Fibroblast of villous mesenchyme (primary cell): ENCODE measurements around the gene RHEB. TPM values are rescaled to one million over a fixed set of nuclear protein-coding genes. Genes with fewer than 3 reads are reported as not detected.

Source experiments
- DNase-seq: peaks from one replicate; pipeline ENCODE4 v3.0.0-alpha.2; 2010; ENCODE audit warnings: low read depth
- H3K4me3 ChIP-seq: 2 replicates; pipeline ENCODE4 v1.5.1; 2011; ENCODE audit warnings: low read depth, mild to moderate bottlenecking, low read length
- total RNA-seq: library from RNA; depleted of rRNA; stranded (reverse); fragments of >200 nt; gene quantifications from 2 replicates; pipeline ENCODE4 v1.2.3, GENCODE V29; 2012
- TF ChIP-seq, protein P1 (sequence below): IDR thresholded peaks from 2 replicates; pipeline ENCODE4 v1.5.1; 2012; ENCODE audit warnings: low read depth, mild to moderate bottlenecking, low read length; ENCODE audit not compliant: insufficient read depth

RHEB gene
- total RNA-seq, 1 donor = 79.5 TPM

DNA sequence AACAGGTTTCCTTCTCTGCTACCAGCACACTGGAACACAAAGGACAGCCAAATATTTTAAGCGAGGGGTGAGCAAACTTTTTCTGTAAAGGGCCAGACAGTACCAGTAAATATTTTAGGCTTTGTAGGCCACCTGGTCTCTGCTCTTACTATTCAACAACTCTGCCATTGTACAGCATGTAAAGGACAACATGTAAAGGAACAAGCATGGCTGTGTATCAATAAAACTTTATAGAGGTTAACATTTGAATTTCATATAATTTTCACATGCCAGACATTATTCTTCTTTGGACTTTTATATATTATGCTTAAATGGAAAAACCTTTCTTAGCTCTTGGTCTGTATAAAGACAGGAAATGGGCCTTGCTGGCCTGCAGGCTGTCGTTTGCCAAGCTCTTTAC, 30.2 kb downstream of the RHEB start:
- TF ChIP-seq, protein P1, sequence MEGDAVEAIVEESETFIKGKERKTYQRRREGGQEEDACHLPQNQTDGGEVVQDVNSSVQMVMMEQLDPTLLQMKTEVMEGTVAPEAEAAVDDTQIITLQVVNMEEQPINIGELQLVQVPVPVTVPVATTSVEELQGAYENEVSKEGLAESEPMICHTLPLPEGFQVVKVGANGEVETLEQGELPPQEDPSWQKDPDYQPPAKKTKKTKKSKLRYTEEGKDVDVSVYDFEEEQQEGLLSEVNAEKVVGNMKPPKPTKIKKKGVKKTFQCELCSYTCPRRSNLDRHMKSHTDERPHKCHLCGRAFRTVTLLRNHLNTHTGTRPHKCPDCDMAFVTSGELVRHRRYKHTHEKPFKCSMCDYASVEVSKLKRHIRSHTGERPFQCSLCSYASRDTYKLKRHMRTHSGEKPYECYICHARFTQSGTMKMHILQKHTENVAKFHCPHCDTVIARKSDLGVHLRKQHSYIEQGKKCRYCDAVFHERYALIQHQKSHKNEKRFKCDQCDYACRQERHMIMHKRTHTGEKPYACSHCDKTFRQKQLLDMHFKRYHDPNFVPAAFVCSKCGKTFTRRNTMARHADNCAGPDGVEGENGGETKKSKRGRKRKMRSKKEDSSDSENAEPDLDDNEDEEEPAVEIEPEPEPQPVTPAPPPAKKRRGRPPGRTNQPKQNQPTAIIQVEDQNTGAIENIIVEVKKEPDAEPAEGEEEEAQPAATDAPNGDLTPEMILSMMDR = no peak

DNA sequence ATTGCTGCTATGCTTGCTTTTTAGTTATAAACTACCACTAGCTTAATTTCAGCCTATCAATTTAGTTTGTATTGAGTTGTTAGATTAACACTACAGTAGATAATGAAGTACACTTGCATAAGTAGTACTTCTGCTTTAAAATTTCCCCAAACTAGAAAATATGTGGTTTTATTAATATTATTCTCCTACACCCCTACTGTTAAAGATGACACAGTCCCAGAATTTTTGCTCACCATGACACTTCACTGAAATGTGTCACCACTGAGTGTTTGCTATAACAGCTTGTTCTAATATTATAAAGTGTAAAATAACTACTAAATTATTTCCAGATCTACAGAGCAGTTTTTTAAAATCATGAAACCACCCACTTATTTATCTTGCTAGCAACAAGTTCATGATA, 31.6 kb downstream of the RHEB start:
- no peak for DNase-seq
- H3K4me3 ChIP-seq = no peak overlapping the region
- TF ChIP-seq, protein P1 = no peak

More for the DNA sequence above, 30.2 kb downstream of the RHEB start:
- no peak overlapping the region for H3K4me3 ChIP-seq
- DNase-seq = no peak

DNA sequence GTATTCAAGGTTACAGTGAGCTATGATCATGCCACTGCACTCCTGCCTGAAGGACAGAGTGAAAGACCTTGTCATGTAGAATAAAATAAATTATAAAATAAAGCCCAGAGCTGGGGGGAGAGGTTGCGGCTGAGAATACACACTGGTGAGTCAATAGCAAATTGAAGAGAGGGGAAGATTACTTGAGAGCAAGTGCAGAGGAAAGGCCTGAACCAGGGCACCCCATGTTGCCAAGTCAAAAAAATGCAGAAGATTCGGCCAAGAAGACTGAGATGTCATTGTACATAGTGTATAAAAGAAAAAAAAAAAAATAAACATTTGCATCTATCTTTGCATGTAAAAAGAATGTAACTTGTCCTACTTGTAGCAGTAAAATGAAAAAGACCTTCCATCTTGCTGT, 32.5 kb downstream of the RHEB start:
- TF ChIP-seq, protein P1 = no peak
- no peak for DNase-seq
- no peak overlapping the region for H3K4me3 ChIP-seq

DNA sequence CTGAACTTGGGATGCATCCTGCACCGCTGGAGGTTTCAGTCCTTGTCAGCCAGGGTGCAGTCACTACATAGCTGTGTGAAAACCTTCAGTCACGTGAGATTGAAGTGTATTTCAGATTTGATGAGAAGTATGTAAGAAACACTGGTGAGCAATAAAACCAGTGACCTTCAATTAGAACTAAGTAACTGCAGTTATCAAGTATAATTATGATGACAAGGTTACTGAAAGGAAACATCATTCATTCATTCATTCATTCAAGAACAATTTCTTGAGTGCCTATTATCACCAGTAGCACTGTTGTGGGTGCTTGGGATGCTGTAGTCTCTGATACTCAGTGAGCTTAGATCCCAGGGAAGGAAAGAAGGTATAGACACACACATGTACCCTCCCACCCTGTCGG, 33.6 kb downstream of the RHEB start:
- TF ChIP-seq, protein P1 = no peak
- DNase-seq = no peak
- H3K4me3 ChIP-seq = no peak overlapping the region

DNA sequence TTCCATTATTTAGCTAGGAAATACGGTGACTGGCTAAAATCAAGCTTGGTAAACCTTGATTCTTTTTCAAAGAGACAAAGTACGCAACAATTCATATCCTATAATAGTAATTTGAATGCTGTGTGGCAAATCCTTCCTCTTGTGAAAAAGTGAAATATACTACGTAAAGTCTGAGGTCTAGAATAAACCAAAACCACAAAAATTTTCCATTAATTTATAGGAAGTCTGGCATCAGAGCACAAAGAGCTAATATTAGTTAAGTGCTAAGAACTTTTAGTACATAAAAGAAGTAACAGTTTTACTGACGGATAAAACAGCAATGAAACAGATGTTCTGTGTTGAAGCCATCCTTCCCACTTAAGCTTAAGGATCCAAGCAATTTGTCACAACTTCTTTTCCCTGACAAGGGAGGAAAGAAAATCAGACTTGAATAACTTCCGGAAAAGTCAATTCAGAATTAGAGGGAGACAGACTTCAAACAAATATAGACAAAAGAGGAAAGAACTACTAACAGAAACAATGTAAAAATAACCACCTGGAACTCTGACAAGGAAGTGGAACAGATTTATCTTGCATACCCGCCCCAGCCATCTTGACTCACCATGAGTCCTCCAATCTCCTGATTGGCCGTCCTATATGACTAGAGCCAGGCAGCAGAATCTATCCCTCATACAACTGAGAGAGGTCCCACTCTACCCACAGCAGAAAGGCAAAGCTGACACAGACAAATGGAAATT, 34.6 kb downstream of the RHEB start:
- TF ChIP-seq, protein P1 = no peak
- no peak overlapping the region for H3K4me3 ChIP-seq
- peak; percentile 67 for DNase-seq

DNA sequence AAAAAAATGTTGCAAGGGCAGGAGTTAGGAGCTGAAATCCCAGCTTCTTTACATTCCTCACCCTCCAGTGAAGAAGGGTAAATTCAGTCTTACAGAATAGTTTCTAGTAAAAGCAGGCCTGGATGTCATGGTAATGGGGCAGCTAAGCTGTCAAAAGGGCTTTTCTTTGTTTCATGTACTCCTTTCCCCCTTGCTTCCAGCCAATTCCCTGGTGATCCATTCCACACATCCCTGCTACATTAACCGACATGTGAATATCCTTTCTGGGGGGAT, 36.0 kb downstream of the RHEB start:
- TF ChIP-seq, protein P1 = no peak
- no peak overlapping the region for H3K4me3 ChIP-seq
- no peak for DNase-seq
